Activated CD4-positive, alpha-beta T cell treated with anti-CD3 and anti-CD28 coated beads for 48 hours (primary cell): ENCODE results near the gene GPR15LG.
"Not testable (repeated sequence)": the region's sequence is repeated elsewhere in the genome, so short reads cannot be mapped to it uniquely, and the experiment has no call there.

Experiments
- DNase-seq: peaks from one replicate; pipeline ENCODE4 v3.0.0-alpha.2; 2020

Gene GPR15LG

GRCh38 chr10:84173501-84173929 is at the start of gene GPR15LG:
TSS of gene GPR15LG (plus strand) at chr10:84173801. CDS start at chr10:84173852, 51 bp downstream.
- DNase-seq: no peak

- DNase-seq: peak; percentile 34
Measured at GRCh38 chr10:84125910-84126784, 47.5 kb upstream of the GPR15LG start.

GRCh38 chr10:84126785-84127167 is 46.8 kb upstream of the GPR15LG start:
- no peak for DNase-seq

GRCh38 chr10:84135836-84136235 is 37.8 kb upstream of the GPR15LG start:
- no peak for DNase-seq

DNA sequence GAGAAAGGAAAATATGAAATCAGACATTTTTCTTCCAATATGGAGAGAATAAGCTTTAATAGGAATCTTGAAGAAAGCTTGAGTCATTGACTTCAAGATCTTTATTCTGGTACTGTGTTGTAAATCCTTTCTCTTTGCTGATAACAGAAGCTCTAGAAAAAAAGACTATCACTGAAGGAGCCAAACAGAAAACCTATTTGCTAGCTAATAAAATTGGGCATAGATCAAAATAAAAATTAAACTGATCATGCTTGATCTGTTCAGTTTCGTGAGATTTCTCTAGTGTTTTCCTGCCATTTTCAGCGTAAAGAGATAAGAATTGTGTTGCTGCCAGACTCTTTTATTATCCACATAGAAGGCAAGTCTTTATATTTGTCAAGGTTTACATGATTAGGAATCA is 35.8 kb upstream of the GPR15LG start:
- DNase-seq: no peak

DNA sequence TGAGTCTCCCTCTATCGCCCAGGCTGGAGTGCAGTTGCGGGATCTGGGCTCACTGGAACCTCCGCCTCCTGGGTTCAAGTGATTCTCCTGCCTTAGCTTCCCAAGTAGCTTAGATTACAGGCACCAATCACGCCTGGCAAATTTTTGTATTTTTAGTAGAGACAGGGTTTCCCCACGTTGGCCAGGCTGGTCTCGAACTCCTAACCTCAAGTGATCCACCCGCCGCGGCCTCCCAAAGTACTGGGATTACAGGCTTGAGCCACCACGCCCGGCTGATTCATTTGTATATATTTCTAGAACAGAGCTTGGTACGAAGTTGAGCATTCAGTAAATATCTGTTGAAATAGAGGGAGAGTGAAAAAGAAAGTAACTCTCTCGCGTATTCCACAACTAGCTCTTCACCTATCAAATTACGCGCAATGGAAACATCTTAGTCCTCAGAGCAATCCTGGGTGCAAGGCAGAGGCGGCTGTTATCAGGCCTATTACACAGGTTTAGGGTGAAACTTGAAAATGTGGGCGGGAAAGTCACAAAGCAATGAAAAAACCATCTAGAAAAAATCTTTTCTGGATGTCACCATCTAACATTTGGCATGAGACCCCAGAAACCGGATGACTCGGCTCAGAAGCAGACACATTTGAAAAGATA is 35.0 kb upstream of the GPR15LG start:
- peak; percentile 79 for DNase-seq

GRCh38 chr10:84139126-84140035 is 34.2 kb upstream of the GPR15LG start, which contains the start of gene GHITM:
TSS of gene GHITM (plus strand) at chr10:84139509. CDS start at chr10:84141501, 1,992 bp downstream.
- DNase-seq: peak; percentile 100

DNA sequence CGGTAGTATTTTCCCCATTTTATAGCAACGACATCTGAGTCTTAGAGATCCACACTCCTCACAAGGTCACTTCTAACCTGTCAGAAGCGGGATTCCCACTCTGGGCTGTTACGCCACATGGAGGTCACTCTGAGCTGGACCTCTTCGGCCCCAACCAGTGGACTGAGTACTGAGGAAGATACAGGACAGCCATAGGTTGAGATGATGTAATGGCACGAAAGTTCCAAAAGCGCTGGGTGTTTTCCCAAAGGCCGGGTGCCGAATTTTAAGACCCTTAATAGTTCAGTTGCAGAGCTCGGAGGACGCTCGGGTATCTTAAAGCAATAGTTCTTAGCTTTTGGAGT is 33.6 kb upstream of the GPR15LG start:
- DNase-seq: no peak

GRCh38 chr10:84147347-84147746 is 26.3 kb upstream of the GPR15LG start:
- DNase-seq: no peak

- not testable (repeated sequence) for DNase-seq
Measured at GRCh38 chr10:84148006-84148597, 25.5 kb upstream of the GPR15LG start.

GRCh38 chr10:84149854-84150253 is 23.7 kb upstream of the GPR15LG start:
- no peak for DNase-seq

GRCh38 chr10:84152769-84153168 is 20.8 kb upstream of the GPR15LG start:
- no peak for DNase-seq

GRCh38 chr10:84155521-84155920 is 18.1 kb upstream of the GPR15LG start:
- no peak for DNase-seq

DNA sequence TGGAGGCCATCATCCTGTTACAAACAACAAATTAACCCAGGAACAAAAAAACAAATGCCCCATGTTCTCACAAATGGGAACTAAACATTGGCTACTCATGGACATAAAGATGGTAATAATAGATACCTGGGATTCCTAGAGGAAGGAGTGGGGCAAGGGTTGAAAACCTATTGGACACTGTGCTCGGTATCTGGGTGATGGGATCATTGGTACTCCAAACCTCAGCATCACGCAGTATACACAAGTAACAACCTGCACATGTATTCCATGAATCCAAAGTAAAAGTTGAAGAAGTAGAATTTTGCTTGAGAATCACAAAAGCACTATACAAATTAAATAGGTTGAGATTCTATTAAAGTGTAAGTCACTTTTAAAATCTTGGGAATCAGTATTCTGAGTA is 17.6 kb upstream of the GPR15LG start:
- no peak for DNase-seq

GRCh38 chr10:84156768-84157167 is 16.8 kb upstream of the GPR15LG start:
- peak; percentile 60 for DNase-seq

DNA sequence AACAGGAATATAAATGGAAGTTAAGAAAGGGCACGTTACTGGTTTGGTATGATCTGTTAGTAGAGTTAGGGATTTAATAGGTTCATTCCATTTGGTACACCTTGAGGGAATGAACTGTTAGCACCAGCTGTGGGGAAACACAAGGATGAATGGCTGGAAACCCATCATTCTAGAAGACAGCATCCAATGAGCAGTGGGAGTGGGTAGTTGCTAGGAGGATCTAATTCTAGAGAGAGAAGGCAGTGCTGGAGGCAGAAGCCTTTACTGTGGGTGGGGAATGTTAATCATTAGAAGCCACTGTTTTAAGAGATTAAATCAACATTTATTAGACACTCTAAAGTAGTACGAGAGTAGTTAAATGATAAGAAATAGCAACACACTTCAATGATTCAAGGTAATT is 15.5 kb upstream of the GPR15LG start:
- DNase-seq: no peak

DNA sequence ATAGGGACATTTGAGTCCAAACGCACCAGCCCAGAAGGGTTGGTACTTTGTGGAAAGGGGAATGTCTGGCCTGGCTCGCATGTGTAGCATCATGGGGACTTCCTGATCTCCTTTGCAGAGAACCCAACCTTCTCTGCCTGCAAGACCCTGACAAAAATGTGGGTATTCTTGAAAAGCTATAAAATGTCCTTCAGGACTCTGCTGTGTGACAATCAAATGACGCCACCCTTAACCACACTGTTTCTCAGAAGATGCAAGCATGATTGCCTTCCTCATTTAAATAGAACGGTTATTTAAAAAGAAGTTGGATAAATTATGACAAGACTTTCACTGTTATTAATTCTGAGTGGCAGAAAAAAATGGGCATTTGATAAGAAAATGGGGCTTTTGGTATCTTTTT is 15.1 kb upstream of the GPR15LG start:
- DNase-seq: no peak

GRCh38 chr10:84159076-84159685 is 14.4 kb upstream of the GPR15LG start:
- no peak for DNase-seq

- no peak for DNase-seq
Measured at GRCh38 chr10:84160663-84161362, 12.8 kb upstream of the GPR15LG start.

DNA sequence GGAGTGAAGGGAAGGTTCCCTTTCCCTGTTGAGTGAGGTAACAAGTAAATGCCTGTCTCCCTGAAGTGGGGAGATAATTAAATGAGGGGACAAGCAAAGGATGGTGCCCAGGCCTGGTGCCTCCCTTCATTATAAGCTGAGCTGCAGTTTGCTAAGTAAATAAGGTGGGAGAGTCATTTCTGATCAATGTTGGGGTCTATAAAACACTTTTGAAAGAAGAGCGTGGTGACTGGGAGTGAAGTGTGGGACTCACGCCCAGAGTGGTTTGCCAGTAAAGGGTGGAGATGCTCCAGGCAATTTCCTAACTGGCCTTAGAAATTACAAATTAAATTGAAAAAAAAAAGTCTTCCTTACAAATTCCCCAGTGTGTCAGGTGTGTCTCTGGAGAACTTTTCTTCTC is 9.6 kb upstream of the GPR15LG start:
- no peak for DNase-seq

- DNase-seq: no peak
Measured at GRCh38 chr10:84164442-84164841, 9.2 kb upstream of the GPR15LG start.
